IPS DF 4.7 (cell line): ENCODE results near the gene PTGDR.

Experiments used
- DNase-seq: peaks from one replicate; pipeline ENCODE4 v3.0.0-alpha.2; 2013; ENCODE audit warnings: low spot score; ENCODE audit errors: extremely low read depth

The PTGDR gene

GRCh38 chr14:52310541-52310940 is 43.0 kb downstream of the PTGDR start:
- no peak for DNase-seq

- DNase-seq = no peak
These were observed 45.4 kb downstream of the PTGDR start for GRCh38 chr14:52312931-52313355.

- no peak for DNase-seq
These were observed 46.0 kb downstream of the PTGDR start for GRCh38 chr14:52313462-52313861.

- no peak for DNase-seq
These were observed 46.6 kb downstream of the PTGDR start, which contains the start of gene PTGER2 for GRCh38 chr14:52313903-52314594. TSS of gene PTGER2 (plus strand) at chr14:52314312. CDS start at chr14:52314549, 237 bp downstream.

- DNase-seq = no peak
These were observed 47.3 kb downstream of the PTGDR start for GRCh38 chr14:52314595-52315354.

GRCh38 chr14:52315355-52315718 is 47.8 kb downstream of the PTGDR start:
- DNase-seq = no peak

- no peak for DNase-seq
These were observed 50.6 kb downstream of the PTGDR start for GRCh38 chr14:52318062-52318461.

- no peak for DNase-seq
These were observed 51.5 kb downstream of the PTGDR start for GRCh38 chr14:52318826-52319645.

GRCh38 chr14:52319919-52320318 is 52.4 kb downstream of the PTGDR start:
- no peak for DNase-seq

- DNase-seq = no peak
These were observed 57.6 kb downstream of the PTGDR start for GRCh38 chr14:52325126-52325525.

- no peak for DNase-seq
These were observed 58.1 kb downstream of the PTGDR start for GRCh38 chr14:52325630-52326029.
